HepG2 (cell line): Measurements from ENCODE around the gene SLC25A20. TPM values are rescaled to one million over a fixed set of nuclear protein-coding genes. Genes with fewer than 3 reads are reported as not detected.

Experiments
- ATAC-seq: fragments of 200-7000 bp; cut with Tn5 transposase; 3 replicates; pipeline ENCODE4 v1.9.1; 2020; ENCODE audit warnings: mild to moderate bottlenecking, moderate library complexity
- BruUV-seq: library from RNA; stranded (reverse); fragments of 400-500 nt; replicated peaks from 2 replicates; lab custom pipeline; 2021; lab: Mats Ljungman, UMichigan
- CTCF ChIA-PET: fragments of 300-600 bp; formaldehyde crosslinking; extraction: SDS; loops from one replicate; lab custom pipeline; 2021; ENCODE audit warnings: low total read pairs, inconsistent platforms, low intra/inter-chr PET ratio; lab: Yijun Ruan, JAX
- POLR2A ChIA-PET: fragments of 350-600 bp; sonication (Branson Sonifier 250); formaldehyde crosslinking; loops from one replicate; lab custom pipeline; 2020; ENCODE audit warnings: antibody characterized with exemption, inconsistent platforms; lab: Yijun Ruan, JAX
- DNase-seq: peaks from one replicate; pipeline ENCODE4 v3.0.0-alpha.2; 2015; ENCODE audit warnings: low spot score
- FAIRE-seq: peaks from 3 replicates; lab custom pipeline; 2011; peaks lifted over from hg19 to GRCh38; lab: Jason Lieb, UNC
- H2AFZ ChIP-seq: one replicate; pipeline ENCODE4 v1.6.1; 2011; ENCODE audit warnings: low read length, inconsistent platforms
- H3K27ac ChIP-seq: fragments of 300-600 bp; 3 replicates; pipeline ENCODE4 v1.8.0; 2011; ENCODE audit warnings: mixed run types, mild to moderate bottlenecking, mixed read lengths, low read length, inconsistent platforms; ENCODE audit not compliant: insufficient read depth; ENCODE audit errors: extremely low read length
- H3K27me3 ChIP-seq, 2 experiments: fragments of 200-600 bp in 1 of 2; 2 replicates in 1 of 2; 3 replicates in 1 of 2; pipeline versions ENCODE4 v1.6.0 to v1.8.0; 2011; ENCODE audit warnings: low read length in 2 of 2, mild to moderate bottlenecking in 2 of 2, moderate library complexity in 2 of 2, inconsistent platforms in 1 of 2; ENCODE audit not compliant: insufficient read depth in 2 of 2, control insufficient read depth in 1 of 2
- H3K36me3 ChIP-seq, 2 experiments: fragments of 200-600 bp in 1 of 2; replicated peaks in 1 of 2; 2 replicates in 1 of 2; 3 replicates in 1 of 2; pipeline versions ENCODE4 v1.5.1 to v1.8.0; 2011; ENCODE audit warnings: low read length in 2 of 2, inconsistent platforms in 1 of 2; ENCODE audit not compliant: insufficient read depth in 2 of 2, control insufficient read depth in 1 of 2
- H3K4me1 ChIP-seq: 2 replicates; pipeline ENCODE4 v1.5.1; 2012; ENCODE audit warnings: low read length, inconsistent platforms; ENCODE audit not compliant: insufficient read depth
- H3K4me2 ChIP-seq: 2 replicates; pipeline ENCODE4 v1.6.0; 2011; ENCODE audit warnings: low read depth, low read length, inconsistent platforms
- H3K4me3 ChIP-seq, 3 experiments: fragments of 200-600 bp in 1 of 3; sonication (generic), shearing (Covaris generic) in 1 of 3; replicated peaks in 1 of 3; 2 replicates each; pipeline ENCODE4 v1.5.1; 2011 to 2016; ENCODE audit warnings: low read length in 3 of 3, inconsistent platforms in 2 of 3, low read depth in 2 of 3, mild to moderate bottlenecking in 2 of 3, control low read depth in 1 of 3, mixed read lengths in 1 of 3; ENCODE audit not compliant: insufficient read depth in 1 of 3
- H3K79me2 ChIP-seq: one replicate; pipeline ENCODE4 v1.6.1; 2011; ENCODE audit warnings: low read length, inconsistent platforms; ENCODE audit not compliant: insufficient read depth
- H3K9ac ChIP-seq: 2 replicates; pipeline ENCODE4 v1.6.0; 2011; ENCODE audit warnings: mild to moderate bottlenecking, low read depth, low read length, inconsistent platforms; ENCODE audit not compliant: insufficient read depth
- H3K9me3 ChIP-seq: 2 replicates; pipeline ENCODE4 v1.5.1; 2012; ENCODE audit warnings: mild to moderate bottlenecking, low read length
- H4K20me1 ChIP-seq: 2 replicates; pipeline ENCODE4 v1.6.0; 2011; ENCODE audit warnings: inconsistent platforms, mild to moderate bottlenecking, low read length, moderate library complexity; ENCODE audit not compliant: insufficient read depth
- ARID3A ChIP-seq: IDR thresholded peaks from 2 replicates; pipeline ENCODE4 v1.6.1; 2012; ENCODE audit warnings: low read depth, low read length, improper control_type of control experiment
- CREB3 ChIP-seq: sonication (generic); formaldehyde crosslinking; IDR thresholded peaks from 2 replicates; pipeline ENCODE4 v1.5.0; 2020; ENCODE audit warnings: missing genetic modification reagents
- ESRRA ChIP-seq: sonication (generic); formaldehyde crosslinking; IDR thresholded peaks from 2 replicates; pipeline ENCODE4 v1.5.1; 2020; ENCODE audit warnings: mild to moderate bottlenecking, low read depth, missing genetic modification reagents
- MBNL3 ChIP-seq: fragments of 250-450 bp; sonication (Bioruptor Pico); conservative IDR thresholded peaks from 2 replicates; pipeline ENCODE4 v1.8.0; 2022; ENCODE audit warnings: mild to moderate bottlenecking, inconsistent platforms
- ONECUT2 ChIP-seq: sonication (generic); formaldehyde crosslinking; IDR thresholded peaks from 2 replicates; pipeline ENCODE4 v1.4.0; 2020; ENCODE audit warnings: missing genetic modification reagents
- PRDM15 ChIP-seq: sonication (generic); formaldehyde crosslinking; IDR thresholded peaks from 2 replicates; pipeline ENCODE4 v1.4.0; 2020; ENCODE audit warnings: missing genetic modification reagents
- RAD21 ChIP-seq: fragments of 450-650 bp; formaldehyde crosslinking; IDR thresholded peaks from 2 replicates; pipeline ENCODE4 v1.5.0; 2020; ENCODE audit warnings: mild to moderate bottlenecking
- SYNCRIP ChIP-seq: fragments of 200-400 bp; formaldehyde crosslinking; IDR thresholded peaks from 2 replicates; pipeline ENCODE4 v1.6.1; 2018; ENCODE audit warnings: mild to moderate bottlenecking, low read depth, low read length; ENCODE audit not compliant: insufficient read depth
- ZNF441 ChIP-seq: sonication (generic); formaldehyde crosslinking; IDR thresholded peaks from 2 replicates; pipeline ENCODE4 v1.7.0; 2021; ENCODE audit warnings: missing genetic modification reagents, borderline replicate concordance
- ZNF564 ChIP-seq: sonication (generic); formaldehyde crosslinking; IDR thresholded peaks from 2 replicates; pipeline ENCODE4 v1.8.1; 2023; ENCODE audit warnings: mild to moderate bottlenecking, missing genetic modification reagents
- WGBS: methylation state at CpG from one replicate; pipeline ENCODE4 v1.1.6; 2017; ENCODE audit warnings: low lambda C conversion rate; 5-methylcytosine and 5-hydroxymethylcytosine counted together
- in situ Hi-C: cut with HindIII; loops from 2 replicates; pipeline ENCODE4 v1.10.0; 2017; ENCODE audit warnings: low pct_unique_long_range_greater_than_20kb; ENCODE audit not compliant: extremely low pct_ligation_motif_present
- intact Hi-C: fragments of 100-400 bp; cut with micrococcal nuclease; formaldehyde crosslinking; loops from one replicate; pipeline ENCODE4 v1.10.0; 2022; ENCODE audit not compliant: unreplicated experiment
- polyA plus RNA-seq, 8 experiments: library from polyadenylated mRNA; depleted of rRNA in 3 of 8; stranded (reverse) in 7 of 8; unstranded in 1 of 8; fragments of >200 nt; fragmentation: Illumina TruSeq in 4 of 8; extraction: Trizol in 4 of 8; gene quantifications; 2 replicates each; pipeline versions ENCODE4 v1.2.1 to v1.2.3, GENCODE V29; 2011 to 2016; ENCODE audit warnings: low read depth in 4 of 8, missing spikeins in 1 of 8, mixed read lengths in 1 of 8; ENCODE audit not compliant: insufficient read depth in 1 of 8
- total RNA-seq, 5 experiments: library from RNA; depleted of rRNA; stranded (reverse); fragments of >200 nt; fragmentation: Illumina TruSeq; extraction: Trizol; gene quantifications; 2 replicates each; pipeline ENCODE4 v1.2.3, GENCODE V29; 2016; ENCODE audit warnings: low read depth in 1 of 5
- TF ChIP-seq, protein P1 (sequence below): sonication (generic); formaldehyde crosslinking; IDR thresholded peaks from 2 replicates; pipeline ENCODE4 v1.4.0; 2020; ENCODE audit warnings: missing genetic modification reagents
- TF ChIP-seq, protein P2 (sequence below): sonication (generic); formaldehyde crosslinking; IDR thresholded peaks from 2 replicates; pipeline ENCODE4 v1.8.1; 2023; ENCODE audit warnings: mild to moderate bottlenecking, moderate library complexity, missing genetic modification reagents

Gene SLC25A20
- total and polyA plus RNA-seq, 2 of the 13 experiments (the other 11 are each of a cell fraction or from before 2014, with no cell fraction given), result 21.1 to 26.6 TPM

DNA sequence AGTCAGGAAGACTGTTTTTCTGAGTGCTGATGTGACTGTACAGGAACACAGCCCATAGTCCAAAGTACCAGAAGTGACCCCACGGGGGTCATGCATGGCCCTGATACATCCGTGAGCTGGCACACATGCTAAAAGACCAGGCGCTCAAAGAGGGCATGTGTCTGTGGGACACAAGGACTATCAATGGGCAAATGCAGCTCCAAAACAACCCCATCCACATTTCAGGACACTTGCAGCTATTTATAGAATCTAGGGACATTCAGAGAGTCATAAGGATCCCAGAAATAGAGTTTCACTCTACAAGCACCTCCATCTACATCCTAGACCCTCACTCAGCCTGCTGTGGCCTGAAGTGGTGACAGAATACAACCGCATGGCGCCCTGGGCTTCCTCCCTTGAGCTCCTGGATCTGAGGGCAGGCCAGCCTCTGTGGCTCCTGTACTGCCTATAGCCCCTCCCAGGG lies 17.0 kb downstream of the SLC25A20 start (continued):
- TF ChIP-seq ARID3A (no peak), ONECUT2 (CRISPR knock-in tag) (no peak)

DNA sequence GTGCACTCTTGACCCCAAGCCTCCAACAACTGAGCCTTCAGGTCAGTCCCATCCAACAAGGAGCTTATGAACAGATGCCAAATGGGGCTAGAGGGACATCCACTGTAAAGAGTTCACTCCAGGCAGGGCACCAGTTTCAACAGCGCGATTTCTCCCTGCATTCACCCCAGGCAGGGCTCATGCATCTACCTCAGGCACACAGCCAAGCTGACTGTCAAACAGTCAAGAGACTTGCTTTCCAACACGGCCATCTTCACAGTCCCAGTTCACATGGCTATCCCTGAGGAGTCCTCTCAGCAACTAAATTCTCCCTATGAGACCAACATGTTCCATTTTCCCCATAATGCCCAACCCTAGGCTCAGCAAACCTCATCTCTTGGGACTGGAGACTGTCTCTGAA lies 17.7 kb downstream of the SLC25A20 start:
- POLR2A ChIA-PET, result interaction anchor here (1.1 kb wide), 1 partner anchor 34 kb away, joined by 3 read pairs; the partner anchor contains the start of gene PRKAR2A
- in situ Hi-C loops, result no loop called here
- Histone ChIP-seq H3K4me2 (no peak overlapping the region), H4K20me1 (no peaks in the 10 kb centered on the region)
- 88% methylated on average over 3 of the region's 3 CpGs for WGBS
- no peak for TF ChIP-seq ESRRA
- TF ChIP-seq, protein P1, sequence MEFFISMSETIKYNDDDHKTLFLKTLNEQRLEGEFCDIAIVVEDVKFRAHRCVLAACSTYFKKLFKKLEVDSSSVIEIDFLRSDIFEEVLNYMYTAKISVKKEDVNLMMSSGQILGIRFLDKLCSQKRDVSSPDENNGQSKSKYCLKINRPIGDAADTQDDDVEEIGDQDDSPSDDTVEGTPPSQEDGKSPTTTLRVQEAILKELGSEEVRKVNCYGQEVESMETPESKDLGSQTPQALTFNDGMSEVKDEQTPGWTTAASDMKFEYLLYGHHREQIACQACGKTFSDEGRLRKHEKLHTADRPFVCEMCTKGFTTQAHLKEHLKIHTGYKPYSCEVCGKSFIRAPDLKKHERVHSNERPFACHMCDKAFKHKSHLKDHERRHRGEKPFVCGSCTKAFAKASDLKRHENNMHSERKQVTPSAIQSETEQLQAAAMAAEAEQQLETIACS (CRISPR knock-in tag), result no peak
- no peak for TF ChIP-seq SYNCRIP
- no peak for TF ChIP-seq CREB3 (CRISPR knock-in tag)
- TF ChIP-seq PRDM15 (CRISPR knock-in tag), result no peak
- TF ChIP-seq MBNL3 (CRISPR knock-in tag), result no peak
- no peak for TF ChIP-seq ZNF441 (CRISPR knock-in tag)
- TF ChIP-seq RAD21 (CRISPR knock-in tag), result no peak
- TF ChIP-seq, protein P2, sequence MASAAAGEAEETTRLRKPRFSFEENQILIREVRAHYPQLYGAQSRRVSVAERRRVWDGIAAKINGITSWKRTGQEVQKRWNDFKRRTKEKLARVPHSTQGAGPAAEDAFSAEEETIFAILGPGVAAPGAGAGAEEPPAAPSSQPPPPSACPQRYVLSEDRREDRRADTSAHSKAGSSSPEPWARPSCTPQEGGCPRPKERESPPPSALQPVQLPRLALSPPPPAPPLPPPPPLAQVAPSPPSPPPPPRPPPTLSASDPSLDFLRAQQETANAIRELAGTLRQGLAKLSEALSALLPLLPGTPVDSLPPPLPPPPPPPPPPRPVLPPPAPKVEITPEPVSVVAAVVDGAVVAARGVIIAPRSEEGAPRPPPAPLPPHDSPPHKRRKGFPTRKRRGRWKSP, result no peak
- no peak for TF ChIP-seq ZNF564 (CRISPR knock-in tag)
- TF ChIP-seq, all 625 proteins: peak for 0
- CTCF ChIA-PET, result no interaction called here
- ATAC-seq (no peak), DNase-seq (no peak), FAIRE-seq (no peak)
- BruUV-seq, result no TSS peak
- Histone ChIP-seq H3K9ac (no peak overlapping the region), H3K9me3 (no peaks in the 10 kb centered on the region), H3K27me3 (no peaks in the 10 kb centered on the region), H3K4me3 (no peak overlapping the region), H3K79me2 (no peaks in the 10 kb centered on the region), H2AFZ (no peak overlapping the region), H3K27ac (no peak overlapping the region), H3K36me3 (peaks cover 0 to 4% of the 10 kb centered on the region in 2 experiments; a peak in 1 of 5 replicates), H3K4me1 (peaks cover 37% of the 10 kb centered on the region)
- intact Hi-C loops, result no loop called here
